HG03196 (cell line): ENCODE results near the gene WWC2.
"Not testable (repeated sequence)": the region's sequence is repeated elsewhere in the genome, so short reads cannot be mapped to it uniquely, and the experiment has no call there.

Experiments
- ATAC-seq: cut with Tn5 transposase; IDR thresholded peaks from one replicate; pipeline ENCODE4 v1.9.1; 2021; ENCODE audit not compliant: unreplicated experiment

WWC2 gene

GRCh38 chr4:183141997-183142396 is 42.9 kb downstream of the WWC2 start:
- ATAC-seq = no peak

DNA sequence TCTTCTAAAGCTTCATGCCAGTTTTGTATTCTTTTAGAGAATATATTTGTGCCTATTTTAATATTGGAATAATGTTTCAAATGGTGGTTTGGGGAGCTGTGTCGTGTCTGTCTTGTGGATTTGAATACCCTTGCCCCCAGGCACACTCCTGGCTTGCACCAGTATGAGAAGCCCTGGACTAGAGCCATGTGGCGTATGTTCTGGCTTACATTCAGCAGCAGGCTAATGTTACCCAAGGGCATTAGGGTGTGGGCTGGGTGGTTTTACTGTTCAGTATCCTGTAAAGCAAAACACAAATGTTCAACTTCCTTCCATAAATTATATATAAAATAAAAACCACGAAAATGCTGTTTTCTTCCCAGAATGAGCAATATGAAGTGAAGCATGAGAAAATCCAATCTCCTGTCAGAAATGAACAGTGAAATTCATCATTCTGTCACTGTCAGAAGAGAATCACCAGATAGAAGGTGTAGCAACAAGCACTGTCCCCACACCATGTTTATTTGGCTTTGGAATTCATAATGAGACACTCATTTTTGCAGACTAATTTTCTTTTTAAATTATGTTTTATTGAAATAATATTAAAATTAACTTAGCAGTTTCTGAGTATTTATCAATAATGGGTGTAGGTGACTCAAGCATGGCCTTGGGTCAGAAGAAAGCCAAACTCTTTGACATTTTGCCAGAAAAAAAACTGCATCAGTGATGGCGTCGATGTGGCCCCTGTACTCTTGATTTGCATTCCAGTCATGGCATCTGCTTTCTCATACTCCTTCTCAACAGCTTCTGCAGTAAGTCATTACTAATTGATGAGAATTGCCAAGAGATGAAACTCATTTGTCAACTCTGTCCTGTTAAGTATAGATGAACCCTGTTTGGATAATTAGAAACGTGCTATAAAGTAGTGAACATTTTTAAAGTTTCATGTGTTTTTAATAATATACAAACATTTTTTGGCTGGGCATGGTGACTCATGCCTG is 43.8 kb downstream of the WWC2 start:
- no peak for ATAC-seq

DNA sequence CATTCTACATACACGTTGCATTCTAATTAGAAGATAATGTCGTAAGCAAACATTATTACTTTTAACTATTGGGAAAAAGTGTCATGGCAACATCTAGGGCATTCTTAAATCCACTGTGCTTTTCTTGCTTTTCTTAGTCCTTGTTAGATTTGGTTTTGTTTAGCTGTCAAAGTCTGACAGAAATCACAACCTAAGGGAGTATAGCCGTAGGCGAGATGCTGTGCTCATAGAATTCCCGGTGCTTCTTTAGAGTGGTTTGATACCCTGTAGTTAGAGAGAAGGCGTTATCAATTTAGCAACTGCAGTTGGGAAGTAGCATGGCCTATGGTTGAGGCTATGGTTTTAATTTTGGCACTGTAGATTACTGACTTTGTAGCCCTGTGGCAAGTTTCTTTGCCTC is 45.7 kb downstream of the WWC2 start:
- ATAC-seq = no peak

GRCh38 chr4:183145773-183146172 is 46.7 kb downstream of the WWC2 start:
- no peak for ATAC-seq

- no peak for ATAC-seq
Measured at GRCh38 chr4:183146478-183146877, 47.4 kb downstream of the WWC2 start.

DNA sequence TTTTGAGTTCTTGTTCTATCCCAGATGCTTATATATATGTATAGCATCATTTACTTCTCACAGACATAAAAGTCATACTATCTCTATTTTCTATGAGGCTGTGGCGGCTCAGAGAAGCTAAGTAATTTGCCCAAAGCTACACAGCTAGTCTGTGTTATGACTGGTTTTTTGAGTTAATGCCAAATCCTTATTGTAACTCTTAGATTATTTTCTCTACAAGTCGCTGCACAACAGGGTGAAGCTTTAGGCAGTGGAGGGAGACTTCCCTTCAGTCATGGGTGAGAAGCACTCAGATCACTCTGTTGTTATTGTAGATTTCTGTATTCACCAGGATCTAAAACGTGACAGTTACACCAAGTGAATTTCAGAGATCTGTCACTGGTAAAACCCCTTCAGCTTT is 48.1 kb downstream of the WWC2 start:
- ATAC-seq = no peak

GRCh38 chr4:183147983-183148382 is 48.9 kb downstream of the WWC2 start:
- no peak for ATAC-seq

- ATAC-seq = no peak
Measured at GRCh38 chr4:183149616-183150539, 50.8 kb downstream of the WWC2 start.

DNA sequence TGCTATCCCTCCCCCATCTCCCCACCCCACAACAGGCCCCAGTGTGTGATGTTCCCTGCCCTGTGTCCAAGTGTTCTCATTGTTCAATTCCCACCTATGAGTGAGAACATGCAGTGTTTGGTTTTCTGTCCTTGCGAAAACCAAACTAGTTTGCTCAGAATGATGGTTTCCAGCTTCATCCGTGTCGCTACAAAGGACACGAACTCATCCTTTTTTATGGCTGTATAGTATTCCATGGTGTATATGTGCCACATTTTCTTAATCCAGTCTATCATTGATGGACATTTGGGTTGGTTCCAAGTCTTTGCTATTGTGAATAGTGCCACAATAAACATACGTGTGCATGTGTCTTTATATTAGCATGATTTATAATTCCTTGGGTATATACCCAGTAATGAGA is 51.6 kb downstream of the WWC2 start:
- not testable (repeated sequence) for ATAC-seq

DNA sequence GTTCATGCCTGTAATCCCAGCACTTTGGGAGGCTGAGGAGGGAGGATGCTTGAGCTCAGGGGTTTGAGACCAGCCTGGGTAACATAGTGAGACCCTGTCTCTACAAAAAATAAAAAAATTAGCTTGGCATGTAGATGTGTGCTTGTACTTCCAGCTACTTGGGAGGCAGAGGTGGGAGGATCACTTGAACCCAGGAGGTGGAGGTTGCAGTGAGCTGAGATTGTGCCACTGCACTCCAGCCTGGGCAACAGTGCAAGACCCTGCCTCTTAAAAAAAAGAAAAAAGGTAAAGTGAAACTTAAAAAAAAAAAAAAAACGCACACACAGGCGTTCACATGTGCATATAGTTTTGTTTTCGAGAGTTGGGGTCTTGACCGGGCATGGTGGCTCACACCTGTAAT is 53.2 kb downstream of the WWC2 start:
- ATAC-seq = not testable (repeated sequence)

DNA sequence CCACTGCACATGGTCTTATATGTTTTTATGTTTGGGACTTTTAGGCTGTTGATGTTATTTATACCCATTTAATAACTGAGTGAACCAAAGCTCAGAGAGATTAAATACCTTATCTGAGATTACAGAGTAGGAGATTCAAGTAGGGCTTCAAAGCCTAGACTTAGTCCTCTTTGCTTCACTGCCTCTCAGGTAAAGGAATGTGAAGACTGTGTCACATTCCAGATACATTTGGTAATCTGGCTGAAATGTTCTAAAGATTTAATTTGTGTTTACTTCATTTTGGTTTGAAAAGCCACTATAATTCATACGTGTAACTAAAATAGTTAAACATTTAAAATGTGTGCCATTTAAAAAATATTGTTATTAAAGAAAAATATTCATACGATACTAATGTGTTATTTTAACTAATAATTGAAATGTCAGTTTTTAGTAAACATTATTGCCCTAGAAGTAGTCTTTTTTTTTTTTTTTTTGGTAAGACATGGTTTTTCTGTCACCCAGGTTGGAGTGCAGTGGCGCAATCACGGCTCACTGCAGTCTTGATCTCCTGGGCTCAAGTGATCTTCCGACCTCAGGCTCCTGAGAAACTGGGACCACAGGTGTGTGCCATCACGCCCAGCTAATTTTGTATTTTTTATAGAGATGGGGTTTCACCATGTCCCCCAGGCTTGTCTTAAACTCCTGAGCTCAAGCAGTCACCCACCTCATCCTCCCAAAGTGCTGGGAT is 54.3 kb downstream of the WWC2 start:
- no peak for ATAC-seq

DNA sequence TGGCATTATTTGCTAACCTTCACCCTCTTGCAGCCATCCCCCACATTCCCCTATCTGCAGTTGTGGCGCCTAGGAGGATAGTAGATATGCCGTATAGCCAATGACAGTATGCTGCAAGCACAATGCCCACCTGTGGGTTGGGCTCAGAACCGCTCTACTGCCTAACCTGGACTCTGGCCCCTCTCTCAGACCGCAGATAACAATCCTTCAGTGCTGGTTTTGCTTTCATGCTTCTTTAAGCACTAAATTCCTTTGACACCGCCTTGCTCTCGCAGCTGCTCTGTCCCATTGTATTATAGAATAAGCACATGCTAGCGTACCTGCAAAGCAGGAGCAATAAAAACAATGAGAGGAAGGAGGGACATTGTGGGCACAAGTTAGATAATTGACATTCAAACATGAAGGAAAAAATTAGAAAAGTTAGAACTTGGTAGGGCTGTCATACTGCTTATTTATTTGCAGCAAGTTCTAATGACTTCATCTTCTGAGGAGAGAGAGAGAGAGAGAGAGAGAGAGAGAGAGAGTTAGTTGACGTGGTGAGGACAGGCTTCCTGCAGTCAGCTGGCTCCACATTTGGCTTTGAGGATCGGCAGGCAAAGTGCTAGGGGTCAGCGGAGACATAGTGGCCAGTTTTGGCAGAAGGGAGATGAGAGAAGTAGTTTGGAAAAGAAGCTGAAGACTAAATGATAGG is 55.8 kb downstream of the WWC2 start:
- no peak for ATAC-seq

GRCh38 chr4:183155450-183156184 is 56.6 kb downstream of the WWC2 start:
- no peak for ATAC-seq

DNA sequence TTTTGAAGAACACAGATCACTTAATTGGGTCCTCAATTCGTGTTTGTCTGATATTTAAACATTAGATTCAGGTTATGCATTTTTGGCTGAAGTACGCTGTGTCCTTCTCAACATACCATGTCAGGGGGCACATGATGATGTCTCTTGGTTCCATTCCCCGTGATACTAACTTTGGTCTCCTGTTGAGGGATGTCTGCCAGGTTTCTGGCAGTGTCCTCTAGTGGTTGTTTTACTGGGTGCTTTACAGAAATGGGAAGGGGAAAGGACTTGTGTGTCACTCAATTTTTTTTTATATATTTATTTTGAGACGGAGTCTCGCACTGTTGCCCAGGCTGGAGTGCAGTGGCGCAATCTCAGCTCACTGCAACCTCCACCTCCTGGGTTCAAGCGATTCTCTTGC is 58.2 kb downstream of the WWC2 start:
- ATAC-seq = no peak

DNA sequence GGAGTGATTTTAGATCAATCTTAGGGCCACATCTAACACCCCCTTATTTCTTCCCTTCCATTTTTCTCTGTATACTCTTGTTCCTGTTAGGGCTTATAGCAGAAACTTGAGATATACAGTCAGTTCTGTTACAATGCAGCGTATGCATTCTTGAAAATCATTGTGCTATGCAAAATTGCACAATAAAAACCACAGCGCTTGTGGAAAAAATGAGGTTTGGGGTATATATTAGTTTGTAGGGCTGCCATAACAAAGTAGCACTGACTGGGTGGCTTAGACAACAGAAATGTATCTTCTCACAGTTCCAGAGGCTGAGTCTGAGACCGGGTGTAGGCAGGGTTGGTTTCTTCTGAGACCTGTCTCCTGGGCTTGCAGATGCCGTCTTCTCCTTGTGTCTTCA is 59.0 kb downstream of the WWC2 start:
- ATAC-seq = no peak

- no peak for ATAC-seq
Measured at GRCh38 chr4:183161630-183162029, 62.6 kb downstream of the WWC2 start.

DNA sequence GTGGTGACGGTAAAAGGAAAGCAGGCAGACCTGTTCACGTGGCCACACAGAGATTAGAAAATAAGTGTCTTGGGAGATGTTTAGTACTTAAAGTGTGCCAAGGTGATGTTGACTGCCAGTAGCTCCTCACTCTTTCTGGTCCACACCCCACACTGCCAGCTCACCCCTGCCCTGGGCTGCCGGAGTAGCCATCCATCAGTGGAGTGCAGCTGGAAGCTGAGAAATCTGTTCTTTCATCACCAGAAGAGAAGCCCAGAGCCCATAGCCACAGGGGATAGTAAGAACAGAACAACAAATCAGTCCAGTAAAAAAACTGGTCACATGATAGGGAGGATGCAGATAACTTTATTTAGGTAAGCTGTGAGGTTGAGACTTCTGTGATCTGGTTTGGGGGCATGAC is 64.1 kb downstream of the WWC2 start:
- ATAC-seq = no peak

DNA sequence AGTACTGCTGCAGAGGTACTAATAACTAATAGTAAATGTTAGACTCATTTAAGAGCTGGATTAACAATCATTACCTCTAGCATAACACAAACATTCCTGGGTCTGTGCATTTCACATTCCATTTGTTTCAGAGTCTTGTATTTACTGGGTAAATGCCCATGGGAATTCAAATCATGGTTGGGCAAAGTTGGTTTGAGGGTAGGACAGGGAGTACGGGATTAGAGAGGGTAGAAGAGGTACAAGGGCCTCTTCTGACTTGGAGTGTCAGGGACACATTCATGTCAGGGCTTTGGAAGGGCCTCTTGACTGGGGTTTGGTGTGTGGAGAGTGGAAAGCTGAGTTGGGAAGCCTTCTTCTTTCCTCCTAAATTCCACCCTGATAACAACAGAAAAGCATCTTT is 65.9 kb downstream of the WWC2 start:
- no peak for ATAC-seq

DNA sequence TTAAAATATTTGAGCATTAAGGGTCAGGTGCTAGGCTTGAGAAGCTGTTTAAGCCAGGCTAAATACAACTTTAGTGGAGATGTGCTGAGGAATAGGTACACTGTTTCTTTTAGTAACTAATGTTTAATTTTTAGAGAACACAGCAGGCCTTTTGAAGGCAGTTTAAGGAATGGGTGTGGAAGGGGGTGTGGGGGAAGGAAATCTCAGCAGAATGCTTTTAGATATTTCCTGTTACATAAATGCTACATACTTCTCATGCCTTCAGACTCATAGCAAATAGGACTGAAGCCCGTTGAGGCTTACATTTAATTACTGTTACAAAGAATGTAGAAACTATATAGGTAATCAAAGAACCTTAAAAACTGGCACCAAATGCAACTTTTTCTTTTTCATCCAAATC is 66.3 kb downstream of the WWC2 start:
- no peak for ATAC-seq

GRCh38 chr4:183170894-183171293 is 71.8 kb downstream of the WWC2 start:
- no peak for ATAC-seq
